ENCODE results near the gene ARPP21.
"Not testable (repeated sequence)": the region's sequence is repeated elsewhere in the genome, so short reads cannot be mapped to it uniquely, and the experiment has no call there.

Gene ARPP21

DNA sequence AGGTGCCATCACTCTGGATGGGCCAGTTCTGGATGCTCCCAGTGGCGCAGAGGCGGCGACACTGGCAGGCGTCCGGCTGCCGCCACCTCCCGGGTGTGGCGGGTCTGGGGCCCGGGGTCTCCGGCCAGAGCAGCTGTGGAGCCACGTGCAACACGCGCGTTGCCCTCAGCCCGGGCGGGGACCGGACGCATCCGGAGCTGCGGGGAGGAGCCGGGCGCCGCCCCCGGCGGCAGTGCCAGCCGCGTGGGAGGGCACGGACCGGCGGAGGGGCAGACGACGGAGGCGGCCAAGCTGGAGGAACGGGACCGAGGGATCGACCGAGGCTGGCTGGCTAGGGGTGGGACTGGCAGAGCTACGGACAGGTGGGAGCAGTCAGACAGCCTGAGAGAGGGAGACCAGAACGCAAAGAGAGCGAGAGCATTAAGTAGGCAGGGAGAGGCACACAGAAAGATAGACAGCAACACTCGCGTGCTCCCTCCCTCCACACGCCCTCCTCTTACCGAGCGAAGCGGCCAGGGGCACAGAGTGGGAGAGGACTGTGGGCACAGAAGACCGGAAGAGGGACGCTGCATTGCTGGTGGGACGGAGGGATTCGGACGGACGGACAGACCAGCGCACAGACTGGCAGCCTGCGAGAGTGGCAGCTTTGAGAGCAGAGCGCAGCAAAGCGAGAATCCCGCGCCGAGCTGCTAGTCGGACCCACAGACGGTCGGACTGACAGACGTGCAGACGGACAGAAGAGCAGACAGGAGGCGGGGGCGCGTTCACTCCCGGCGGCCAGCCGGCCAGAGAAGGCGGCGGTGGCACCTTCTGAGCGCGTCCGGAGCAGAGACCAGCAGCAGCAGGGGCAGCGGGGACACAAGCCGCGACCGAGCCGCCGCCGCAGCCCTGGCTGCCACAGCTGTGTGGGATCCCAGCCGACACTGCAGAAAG, at the start of gene ARPP21:
Gene ARPP21 (plus strand): TSS at position 272 of the 933 bp plus-strand sequence. CDS start 42,227 bp downstream, outside the sequence.
- peak within 1 kb of the TSS; percentile 60 for H3K4me3 Mint-ChIP-seq
- no peaks in the 10 kb centered on the region for H3K4me1 Mint-ChIP-seq (ENCODE audit: low read depth)
- peaks cover 44% of the 10 kb centered on the region for H3K27me3 Mint-ChIP-seq (ENCODE audit: low read depth)

DNA sequence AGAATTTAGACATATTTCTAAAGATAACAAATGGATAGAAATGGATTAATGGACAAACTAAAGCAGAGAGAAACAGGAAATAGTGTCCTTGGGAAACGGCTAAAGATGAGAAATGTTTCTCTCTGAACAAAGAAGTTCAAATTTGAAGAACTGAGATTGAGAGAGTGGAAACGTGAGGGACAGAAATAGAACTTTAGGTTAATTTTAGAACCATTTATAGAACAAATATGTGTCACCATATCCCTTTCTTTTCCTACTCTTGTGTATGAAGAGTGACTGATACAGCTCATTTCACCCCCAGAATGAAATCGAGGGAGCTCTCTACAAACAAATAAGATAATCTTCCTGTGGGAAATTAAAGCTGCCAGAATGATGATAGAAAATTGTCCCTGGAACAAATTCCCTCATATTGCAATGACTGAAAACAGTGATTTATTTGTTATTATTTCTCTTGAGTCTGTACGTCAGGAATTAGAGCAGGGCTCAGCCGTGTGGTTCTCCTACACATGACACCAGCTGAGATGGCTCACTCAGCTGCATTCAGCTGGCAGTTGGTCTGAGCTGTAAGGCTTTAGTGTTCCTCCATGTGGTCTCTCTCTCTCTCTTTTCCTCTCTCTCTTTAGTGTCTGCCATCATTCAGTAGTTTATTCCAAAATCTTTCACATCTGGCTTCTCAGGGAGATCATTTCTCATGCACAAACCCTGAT, 46.6 kb upstream of the ARPP21 start:
- H3K9me3 Mint-ChIP-seq: peaks cover 11% of the 10 kb centered on the region
- H3K27me3 Mint-ChIP-seq (ENCODE audit: low read depth): no peaks in the 10 kb centered on the region
- H3K27ac Mint-ChIP-seq: no peak overlapping the region
- no peaks in the 10 kb centered on the region for H3K4me1 Mint-ChIP-seq (ENCODE audit: low read depth)
- no peak overlapping the region for H3K4me3 Mint-ChIP-seq
- H3K36me3 Mint-ChIP-seq (ENCODE audit: low read depth): no peaks in the 10 kb centered on the region

More for the DNA sequence above, at the start of gene ARPP21:
- no peak within 1 kb of the TSS for H3K27ac Mint-ChIP-seq
- H3K36me3 Mint-ChIP-seq (ENCODE audit: low read depth): no peaks in the 10 kb centered on the region
- no peaks in the 10 kb centered on the region for H3K9me3 Mint-ChIP-seq

DNA sequence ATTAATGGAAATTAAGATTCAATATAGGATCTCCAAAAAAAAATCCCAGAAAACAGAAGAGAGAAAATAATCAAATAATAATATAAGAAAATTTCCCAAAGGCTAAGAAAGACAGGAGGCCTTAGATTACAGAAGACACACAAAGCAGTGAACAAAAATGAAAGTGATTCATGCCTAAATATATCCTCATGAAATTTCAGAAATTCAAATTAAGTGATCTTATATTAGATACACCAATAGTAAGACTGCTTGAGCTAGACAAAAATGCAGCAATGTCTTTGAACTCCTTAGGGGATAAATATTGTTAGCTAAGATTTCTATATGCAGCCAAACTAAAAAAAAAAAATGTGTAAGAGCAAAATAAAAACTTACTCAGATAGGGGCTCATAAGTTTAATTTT, 44.6 kb upstream of the ARPP21 start:
- H3K4me1 Mint-ChIP-seq (ENCODE audit: low read depth): no peaks in the 10 kb centered on the region
- H3K4me3 Mint-ChIP-seq: no peak overlapping the region
- peaks cover 4% of the 10 kb centered on the region for H3K9me3 Mint-ChIP-seq
- no peaks in the 10 kb centered on the region for H3K27me3 Mint-ChIP-seq (ENCODE audit: low read depth)
- H3K36me3 Mint-ChIP-seq (ENCODE audit: low read depth): no peaks in the 10 kb centered on the region
- no peak overlapping the region for H3K27ac Mint-ChIP-seq

DNA sequence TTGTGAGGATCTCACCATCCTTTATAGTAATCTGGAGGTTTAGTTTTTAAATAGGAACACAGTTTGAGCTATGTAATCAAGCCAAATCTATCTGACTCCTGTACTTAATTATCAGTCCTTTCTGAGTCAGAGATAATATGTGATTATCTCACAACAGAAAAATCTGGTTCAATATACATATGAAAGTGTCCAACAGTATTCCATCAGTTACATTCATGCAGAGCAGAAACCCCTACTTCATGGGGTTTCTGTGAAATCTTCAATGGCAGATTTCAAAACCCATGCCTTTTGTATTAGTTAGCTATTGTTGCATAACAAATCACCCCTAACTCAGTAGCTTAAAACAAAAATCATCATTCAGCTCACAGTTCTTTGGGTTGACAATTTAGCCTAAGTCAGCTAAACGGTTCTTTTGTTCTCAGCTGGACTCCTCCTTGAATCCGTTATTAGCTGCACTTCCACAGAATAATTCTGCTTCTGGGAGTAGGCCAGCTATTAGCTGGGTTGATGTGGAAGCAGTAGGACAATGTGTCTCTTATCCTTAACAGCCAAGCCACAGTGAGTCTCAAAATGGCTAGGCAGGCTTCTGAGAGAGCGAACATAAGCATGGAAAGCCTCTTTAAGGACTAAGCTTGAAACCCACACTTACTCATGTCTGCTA, 42.9 kb upstream of the ARPP21 start:
- Mint-ChIP-seq H3K27ac (no peak overlapping the region), H3K36me3 (ENCODE audit: low read depth) (no peaks in the 10 kb centered on the region)

DNA sequence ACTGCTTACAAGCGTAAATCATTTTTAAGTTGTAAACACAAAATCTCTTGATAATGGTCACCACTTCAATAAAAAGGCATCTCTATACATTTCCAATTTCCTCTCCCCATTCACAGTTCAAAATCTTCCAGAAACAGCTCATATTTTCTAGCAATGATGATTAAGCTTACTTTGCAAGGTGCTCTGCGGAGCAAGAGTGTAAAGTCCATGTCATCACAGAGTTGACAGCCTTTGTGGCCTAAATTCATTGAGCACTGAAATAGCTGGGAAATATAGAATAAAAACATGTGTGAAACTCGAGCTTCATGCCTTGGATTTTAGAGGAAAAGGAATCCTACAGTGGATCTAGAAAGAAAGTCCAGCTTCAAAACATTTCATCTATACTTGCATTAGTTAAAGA, 41.8 kb upstream of the ARPP21 start:
- H3K4me3 Mint-ChIP-seq: no peak overlapping the region
- H3K27me3 Mint-ChIP-seq (ENCODE audit: low read depth): no peaks in the 10 kb centered on the region
- no peaks in the 10 kb centered on the region for H3K36me3 Mint-ChIP-seq (ENCODE audit: low read depth)
- H3K27ac Mint-ChIP-seq: no peak overlapping the region
- no peaks in the 10 kb centered on the region for H3K4me1 Mint-ChIP-seq (ENCODE audit: low read depth)
- peaks cover 4% of the 10 kb centered on the region for H3K9me3 Mint-ChIP-seq

More for the DNA sequence above, 42.9 kb upstream of the ARPP21 start:
- Mint-ChIP-seq H3K9me3 (peaks cover 4% of the 10 kb centered on the region), H3K4me1 (ENCODE audit: low read depth) (no peaks in the 10 kb centered on the region), H3K4me3 (no peak overlapping the region), H3K27me3 (ENCODE audit: low read depth) (no peaks in the 10 kb centered on the region)

DNA sequence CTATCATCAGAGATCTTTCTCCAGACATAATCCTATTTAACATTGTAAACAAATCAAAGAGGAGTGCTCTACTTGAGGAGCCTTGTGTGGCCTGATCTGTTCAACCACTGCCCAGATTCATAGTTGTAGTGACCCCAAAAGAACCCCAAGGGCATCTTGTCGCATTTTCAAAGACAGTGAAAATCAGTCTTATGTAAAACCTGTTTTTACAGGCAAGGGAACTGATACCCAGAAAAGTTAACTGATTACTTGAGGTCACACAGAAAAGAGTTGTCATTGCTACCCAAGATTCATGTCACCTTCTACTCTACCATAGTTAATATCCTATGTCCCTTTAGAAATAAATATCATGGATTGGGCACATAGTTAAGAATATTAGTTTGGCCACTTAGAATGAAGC, 40.5 kb upstream of the ARPP21 start:
- H3K36me3 Mint-ChIP-seq (ENCODE audit: low read depth): no peaks in the 10 kb centered on the region
- H3K4me1 Mint-ChIP-seq (ENCODE audit: low read depth): no peaks in the 10 kb centered on the region
- H3K27ac Mint-ChIP-seq: no peak overlapping the region
- H3K4me3 Mint-ChIP-seq: no peak overlapping the region
- H3K9me3 Mint-ChIP-seq: no peaks in the 10 kb centered on the region
- no peaks in the 10 kb centered on the region for H3K27me3 Mint-ChIP-seq (ENCODE audit: low read depth)

DNA sequence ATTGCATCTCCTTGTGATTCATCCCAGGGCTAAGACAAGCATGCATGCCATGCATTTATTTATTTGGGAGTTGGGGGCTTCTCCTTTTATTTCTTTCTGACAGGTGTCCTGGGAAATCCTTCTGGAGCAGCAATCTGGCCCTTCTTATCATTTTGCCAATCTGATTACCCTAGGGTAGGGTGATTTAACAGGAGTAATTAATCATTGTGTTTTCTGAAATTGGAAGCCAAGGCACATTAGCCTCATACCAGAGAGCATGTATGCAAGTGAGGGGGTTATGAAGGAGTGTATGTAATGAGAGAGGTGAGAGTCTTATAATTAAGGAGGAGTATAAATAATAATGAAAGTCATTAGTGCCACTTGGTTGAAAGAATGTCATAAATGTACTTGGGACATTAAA, 37.4 kb upstream of the ARPP21 start:
- Mint-ChIP-seq H3K4me1 (ENCODE audit: low read depth) (no peaks in the 10 kb centered on the region), H3K27me3 (ENCODE audit: low read depth) (no peaks in the 10 kb centered on the region), H3K4me3 (no peak overlapping the region), H3K9me3 (no peaks in the 10 kb centered on the region), H3K27ac (no peak overlapping the region), H3K36me3 (ENCODE audit: low read depth) (no peaks in the 10 kb centered on the region)

DNA sequence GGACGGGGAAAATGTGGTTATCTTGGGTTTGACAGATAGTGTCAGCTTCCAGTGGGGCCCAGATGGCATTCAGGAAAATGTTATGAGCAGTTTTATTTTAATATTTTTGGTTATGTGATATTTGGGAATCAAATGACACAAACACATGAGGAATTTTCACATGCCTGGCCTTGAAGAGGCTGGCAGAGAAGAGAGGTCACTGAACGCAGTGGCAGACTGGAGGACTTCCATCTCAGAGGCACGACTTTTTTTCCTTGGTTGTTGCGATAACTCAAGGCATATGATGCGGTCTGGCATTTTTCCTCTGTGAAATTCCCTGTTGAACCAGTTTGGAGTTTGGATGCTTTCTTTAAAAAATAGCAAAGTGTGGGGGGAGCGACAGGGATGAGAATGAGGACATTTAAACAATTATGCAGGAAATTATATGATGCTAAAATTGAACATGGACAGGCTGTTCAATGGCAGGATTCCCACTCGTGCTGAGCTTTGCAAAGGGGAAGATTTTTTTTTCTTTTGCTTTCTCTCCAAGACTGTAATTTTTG, 36.9 kb upstream of the ARPP21 start:
- no peaks in the 10 kb centered on the region for H3K36me3 Mint-ChIP-seq (ENCODE audit: low read depth)
- H3K27me3 Mint-ChIP-seq (ENCODE audit: low read depth): no peaks in the 10 kb centered on the region
- H3K27ac Mint-ChIP-seq: no peak overlapping the region
- H3K4me3 Mint-ChIP-seq: no peak overlapping the region
- H3K9me3 Mint-ChIP-seq: no peaks in the 10 kb centered on the region
- H3K4me1 Mint-ChIP-seq (ENCODE audit: low read depth): no peaks in the 10 kb centered on the region

DNA sequence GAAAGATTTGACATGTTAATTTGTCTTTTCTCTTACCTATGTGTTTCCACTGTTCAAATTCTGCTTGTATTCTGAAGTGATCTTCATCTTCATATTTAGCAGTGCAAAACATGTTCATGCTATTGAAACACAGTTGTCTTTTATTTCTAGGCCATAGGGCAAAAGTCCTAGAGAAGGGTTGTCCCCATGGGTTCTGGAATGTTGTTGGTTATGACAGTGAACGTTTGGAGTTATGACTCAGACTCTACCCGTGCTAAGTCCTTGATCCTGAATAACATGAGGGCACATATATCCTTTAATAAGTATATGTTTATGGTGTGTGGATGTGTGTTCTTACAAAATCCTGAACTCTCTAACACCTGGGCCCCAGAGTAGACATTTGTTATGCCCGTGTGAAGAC, 23.0 kb upstream of the ARPP21 start:
- Mint-ChIP-seq H3K27ac (no peak overlapping the region), H3K9me3 (no peaks in the 10 kb centered on the region), H3K27me3 (ENCODE audit: low read depth) (no peaks in the 10 kb centered on the region), H3K36me3 (ENCODE audit: low read depth) (no peaks in the 10 kb centered on the region), H3K4me1 (ENCODE audit: low read depth) (no peaks in the 10 kb centered on the region), H3K4me3 (no peak overlapping the region)

DNA sequence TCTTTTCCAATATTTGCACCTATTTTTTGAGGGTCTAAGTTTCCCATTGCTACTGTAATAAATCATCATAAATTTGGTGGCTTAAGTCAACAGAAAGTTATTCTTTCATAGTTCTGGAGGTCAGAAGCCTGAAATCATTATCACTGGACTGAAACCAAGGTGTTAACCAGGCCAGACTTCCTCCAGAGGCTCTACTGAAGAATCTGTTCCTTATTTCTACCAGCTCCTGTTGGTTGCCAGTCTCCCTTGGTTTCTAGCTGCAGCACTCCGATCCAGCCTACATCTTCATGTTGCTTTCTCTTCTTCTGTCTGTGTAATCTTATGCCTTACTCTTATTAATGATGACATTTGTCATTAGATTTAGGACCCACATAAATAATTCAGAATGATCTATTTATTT, 22.0 kb upstream of the ARPP21 start:
- Mint-ChIP-seq H3K27ac (no peak overlapping the region), H3K4me3 (no peak overlapping the region), H3K27me3 (ENCODE audit: low read depth) (no peaks in the 10 kb centered on the region), H3K36me3 (ENCODE audit: low read depth) (no peaks in the 10 kb centered on the region), H3K4me1 (ENCODE audit: low read depth) (no peaks in the 10 kb centered on the region), H3K9me3 (no peaks in the 10 kb centered on the region)

DNA sequence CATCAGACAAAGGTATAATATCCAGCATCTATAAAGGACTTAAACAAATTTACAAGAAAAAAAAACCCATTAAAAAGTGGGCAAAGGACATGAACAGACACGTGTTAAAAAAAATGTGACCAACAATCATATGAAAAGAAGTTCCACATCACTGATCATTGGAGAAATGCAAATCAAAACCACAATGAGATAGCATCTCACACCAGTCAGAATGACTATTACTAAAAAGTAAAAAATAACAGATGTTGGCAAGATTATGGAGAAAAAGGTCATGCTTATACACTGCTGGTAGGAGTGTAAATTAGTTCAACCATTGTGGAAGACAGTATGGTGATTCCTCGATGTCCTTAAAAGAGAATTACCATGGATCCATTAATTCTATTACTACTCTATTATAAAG, 19.1 kb upstream of the ARPP21 start:
- not testable (repeated sequence) for H3K27me3 Mint-ChIP-seq (ENCODE audit: low read depth); H3K36me3 Mint-ChIP-seq (ENCODE audit: low read depth); H3K9me3 Mint-ChIP-seq; H3K4me1 Mint-ChIP-seq (ENCODE audit: low read depth); H3K4me3 Mint-ChIP-seq; H3K27ac Mint-ChIP-seq

DNA sequence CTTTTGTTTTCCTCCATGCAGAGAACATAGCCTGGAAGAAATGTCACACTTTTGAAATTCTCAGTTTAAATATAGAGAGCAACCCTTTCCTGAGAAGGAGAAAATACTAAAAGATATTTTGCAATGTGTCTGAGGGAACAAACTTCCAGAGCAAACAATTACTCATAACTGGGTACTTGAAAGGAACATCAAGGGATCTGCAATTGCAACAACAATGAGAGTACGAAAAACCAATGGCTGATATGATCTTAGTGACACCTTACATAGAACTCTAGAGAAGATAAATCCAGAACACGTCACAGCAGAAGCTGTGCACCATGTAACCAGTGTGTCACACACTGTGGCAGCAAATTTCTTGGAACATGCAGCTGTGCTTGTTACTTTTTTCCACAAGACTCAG, 14.6 kb upstream of the ARPP21 start:
- Mint-ChIP-seq H3K27ac (no peak overlapping the region), H3K4me1 (ENCODE audit: low read depth) (no peaks in the 10 kb centered on the region), H3K27me3 (ENCODE audit: low read depth) (no peaks in the 10 kb centered on the region), H3K36me3 (ENCODE audit: low read depth) (no peaks in the 10 kb centered on the region), H3K9me3 (no peaks in the 10 kb centered on the region), H3K4me3 (no peak overlapping the region)

DNA sequence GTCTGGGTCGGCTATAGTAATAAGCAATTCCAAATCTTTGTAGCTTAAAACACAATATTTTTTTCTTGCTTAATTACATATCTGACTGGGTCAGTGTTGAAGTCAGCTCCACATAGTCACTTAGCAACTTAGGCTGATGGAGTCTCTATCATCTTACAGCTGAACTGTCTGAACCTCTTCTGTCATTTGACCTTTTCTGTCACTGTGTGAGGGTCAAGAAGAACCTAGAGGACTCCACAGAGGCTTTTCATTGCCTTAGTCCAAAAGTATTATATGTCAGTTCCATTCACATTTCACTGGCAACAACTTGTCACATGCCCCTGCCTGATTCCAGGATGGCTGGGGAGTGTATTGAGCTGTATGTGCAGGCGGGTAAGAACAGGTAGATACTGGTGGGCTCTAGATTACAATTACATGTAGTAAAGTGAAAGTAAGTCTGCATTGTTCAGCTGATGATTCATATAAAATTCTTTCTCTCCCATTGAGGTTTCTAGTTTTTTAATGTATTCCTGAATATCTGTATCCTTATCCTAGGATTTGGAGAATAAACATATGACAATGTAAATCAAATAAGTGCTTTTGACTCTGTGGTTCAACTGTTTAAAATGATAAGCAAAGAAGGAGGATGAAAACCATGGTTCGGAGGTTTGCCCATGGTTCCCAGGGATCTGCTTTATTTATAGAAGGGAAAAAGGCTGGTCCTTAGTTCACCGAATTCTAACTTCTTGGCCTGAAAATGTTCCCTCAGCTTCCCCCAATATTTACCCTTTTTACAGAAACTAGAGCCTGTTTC, 5.8 kb upstream of the ARPP21 start:
- H3K27me3 Mint-ChIP-seq (ENCODE audit: low read depth): peaks cover 9% of the 10 kb centered on the region
- H3K9me3 Mint-ChIP-seq: no peaks in the 10 kb centered on the region
- no peak overlapping the region for H3K4me3 Mint-ChIP-seq
- H3K36me3 Mint-ChIP-seq (ENCODE audit: low read depth): no peaks in the 10 kb centered on the region
- no peak overlapping the region for H3K27ac Mint-ChIP-seq
- no peaks in the 10 kb centered on the region for H3K4me1 Mint-ChIP-seq (ENCODE audit: low read depth)

DNA sequence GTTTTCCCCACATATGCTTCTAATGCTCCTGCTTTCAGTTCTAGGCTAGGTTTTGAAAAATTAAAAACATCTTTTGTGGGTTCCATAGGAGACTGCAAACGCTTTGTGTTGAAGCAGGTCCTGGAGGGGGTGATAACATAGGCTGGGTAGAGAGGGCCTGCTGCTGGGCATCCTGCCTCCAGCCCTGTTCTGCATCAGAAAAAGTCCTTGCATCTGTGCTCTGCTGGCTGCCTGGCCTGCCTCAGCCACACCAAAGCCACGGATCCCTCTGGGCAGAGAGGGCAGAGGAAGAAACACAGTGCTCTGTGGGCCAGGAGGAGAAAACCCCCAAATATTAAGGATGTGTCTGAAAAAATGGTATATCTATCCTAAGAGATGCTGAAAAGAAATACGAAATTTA, 3.9 kb upstream of the ARPP21 start:
- Mint-ChIP-seq H3K36me3 (ENCODE audit: low read depth) (no peaks in the 10 kb centered on the region), H3K9me3 (no peaks in the 10 kb centered on the region), H3K27me3 (ENCODE audit: low read depth) (peaks cover 24% of the 10 kb centered on the region), H3K27ac (no peak overlapping the region), H3K4me1 (ENCODE audit: low read depth) (no peaks in the 10 kb centered on the region), H3K4me3 (no peak overlapping the region)

Measured in T-helper 1 cell treated with Interleukin-12 subunit alpha and Interleukin-12 subunit beta and Interleukin-4 antibody, amounts not matched to agents 30 μg/mL and 1 μg/mL, for 36 hours (primary cell).